Activated CD4-positive, alpha-beta T cell treated with anti-CD3 and anti-CD28 coated beads for 24 hours (primary cell): ENCODE data around the gene OR2W1.
A peak's percentile ranks its signal among the peaks of the same experiment; 100 is the strongest.

Source experiments
- DNase-seq, 2 donors: peaks; one replicate each; pipeline ENCODE4 v3.0.0-alpha.2; 2020; ENCODE audit warnings: low read depth in 2 of 2

Gene OR2W1, protein sequence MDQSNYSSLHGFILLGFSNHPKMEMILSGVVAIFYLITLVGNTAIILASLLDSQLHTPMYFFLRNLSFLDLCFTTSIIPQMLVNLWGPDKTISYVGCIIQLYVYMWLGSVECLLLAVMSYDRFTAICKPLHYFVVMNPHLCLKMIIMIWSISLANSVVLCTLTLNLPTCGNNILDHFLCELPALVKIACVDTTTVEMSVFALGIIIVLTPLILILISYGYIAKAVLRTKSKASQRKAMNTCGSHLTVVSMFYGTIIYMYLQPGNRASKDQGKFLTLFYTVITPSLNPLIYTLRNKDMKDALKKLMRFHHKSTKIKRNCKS

DNA sequence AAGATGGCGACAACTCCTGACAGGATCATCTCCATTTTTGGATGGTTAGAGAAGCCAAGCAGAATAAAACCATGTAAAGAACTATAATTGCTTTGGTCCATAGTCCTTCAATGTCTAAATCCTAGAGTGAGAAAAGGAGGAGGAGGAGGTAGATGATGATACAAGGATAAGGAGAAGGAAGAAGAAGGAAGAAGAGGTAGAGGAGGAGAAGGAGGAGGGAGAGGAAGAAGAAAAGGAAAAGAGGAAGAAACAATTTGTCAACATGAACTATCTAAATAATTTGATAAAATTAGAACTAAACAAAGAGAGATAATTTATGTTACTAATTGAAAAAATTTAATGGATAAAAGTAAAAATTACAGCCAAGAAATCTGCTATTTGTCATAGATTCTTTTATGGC, at the start of gene OR2W1:
Gene OR2W1 (minus strand): TSS at position 101 of the 400 bp plus-strand sequence. CDS start 0 bp downstream, at position 101.
- no peak for DNase-seq

- no peak for DNase-seq
These were observed 48.0 kb upstream of the OR2W1 start for GRCh38 chr6:29092957-29093356.

DNA sequence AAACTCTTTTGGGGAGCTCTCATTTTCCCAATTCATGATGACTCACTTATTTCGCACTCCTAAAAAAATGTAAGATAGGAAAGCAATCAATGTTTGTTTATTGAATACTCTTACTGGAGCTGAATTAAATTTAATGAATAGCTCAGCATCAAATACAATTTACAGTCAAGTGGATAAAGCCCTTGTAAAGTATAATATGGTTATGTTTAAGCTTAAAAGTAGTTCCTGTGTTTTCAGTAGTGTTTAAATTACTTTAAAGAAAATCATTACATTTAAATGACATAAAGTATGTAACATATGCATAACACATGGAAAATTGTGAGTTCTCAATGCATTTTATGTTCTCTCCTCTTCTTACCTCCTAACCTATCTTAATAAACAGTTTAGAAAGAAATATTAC, 42.2 kb upstream of the OR2W1 start, which contains the start of gene OR2B3:
Gene OR2B3 (minus strand): TSS at position 101 of the 400 bp plus-strand sequence. CDS start 65 bp downstream, at position 36.
- no peak for DNase-seq

- DNase-seq, result no peak
These were observed 37.5 kb upstream of the OR2W1 start for GRCh38 chr6:29082457-29082856.

GRCh38 chr6:29081312-29081711, 36.3 kb upstream of the OR2W1 start:
- DNase-seq, result no peak

GRCh38 chr6:29079203-29079602, 34.2 kb upstream of the OR2W1 start:
- DNase-seq, result no peak

DNA sequence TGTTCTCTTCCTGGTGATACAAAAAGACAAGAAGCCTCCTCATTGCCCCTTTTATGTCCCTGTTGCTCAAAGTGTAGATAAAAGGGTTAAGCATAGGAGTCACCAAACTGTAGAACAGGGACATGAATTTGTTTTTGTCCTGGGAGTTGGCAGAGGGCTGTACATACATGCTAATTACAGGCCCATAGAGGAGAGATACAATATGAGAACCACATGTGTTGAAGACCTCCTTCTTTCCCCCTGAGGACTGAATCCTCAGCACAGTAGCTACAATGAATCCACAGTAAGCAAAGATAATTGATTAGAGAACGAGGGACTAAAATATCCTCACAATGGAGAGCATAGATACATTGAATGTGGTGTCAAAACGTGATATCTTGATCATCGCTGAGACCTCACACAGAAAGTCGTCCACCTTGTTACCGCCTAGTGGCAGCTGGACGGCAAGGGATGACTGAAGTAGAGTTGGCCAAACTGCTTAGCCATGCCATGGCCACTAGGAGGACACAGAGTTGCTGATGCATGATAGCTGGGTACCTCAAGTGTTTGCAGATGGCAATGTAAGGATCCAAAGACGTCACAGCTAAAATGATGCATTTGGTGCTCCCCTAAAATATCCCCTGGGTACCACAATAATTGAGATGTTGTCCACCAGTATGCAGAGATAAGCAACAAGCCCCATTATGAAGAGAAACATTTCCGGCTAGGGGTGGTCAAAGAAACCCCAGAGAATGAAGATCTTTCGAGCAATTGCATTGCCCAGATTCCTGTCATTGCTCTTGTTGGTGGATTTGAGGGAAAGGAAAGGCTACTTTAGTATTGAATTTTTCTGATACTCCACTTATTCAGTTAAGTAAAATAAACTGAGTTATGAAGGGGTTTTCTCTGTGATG, 27.1 kb upstream of the OR2W1 start:
- no peak for DNase-seq

DNA sequence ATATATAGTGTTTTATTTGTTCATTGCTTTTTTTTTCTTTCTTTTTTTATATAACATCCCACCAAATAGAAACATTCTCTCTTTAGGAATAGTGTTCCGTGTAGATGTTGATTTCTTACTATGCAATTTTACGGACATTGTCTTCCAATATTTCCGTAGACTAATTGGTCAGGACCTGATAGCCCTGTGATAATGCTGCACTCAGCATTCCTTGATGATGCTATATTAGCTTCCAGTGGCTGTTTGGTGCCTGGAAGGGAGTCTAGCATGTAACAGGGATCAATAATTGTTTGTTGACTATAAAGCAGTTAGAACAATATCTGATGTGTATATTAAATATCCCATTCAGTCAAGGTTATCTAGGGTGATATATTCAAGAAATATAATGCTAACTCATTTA, 6.7 kb upstream of the OR2W1 start:
- no peak for DNase-seq

GRCh38 chr6:29035951-29036350, 9.0 kb downstream of the OR2W1 start:
- no peak for DNase-seq

DNA sequence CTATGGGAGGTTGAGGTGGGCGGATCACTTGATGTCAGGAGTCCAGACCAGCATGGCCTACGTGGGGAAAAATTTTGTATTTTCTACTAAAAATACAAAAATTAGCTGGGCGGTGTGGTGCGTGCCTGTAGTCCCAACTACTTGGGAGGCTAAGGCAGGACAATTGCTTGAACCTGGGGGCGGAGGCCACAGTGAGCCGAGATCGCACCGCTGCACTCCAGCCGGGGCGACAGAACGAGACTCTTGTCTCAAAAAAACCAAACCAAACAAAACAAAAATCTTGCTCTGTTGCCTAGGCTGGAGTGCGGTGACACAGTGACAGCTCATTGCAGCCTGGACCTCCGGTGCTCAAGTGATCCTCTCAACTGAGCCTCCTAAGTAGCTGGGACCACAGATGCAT, 16.2 kb downstream of the OR2W1 start:
- no peak for DNase-seq

DNA sequence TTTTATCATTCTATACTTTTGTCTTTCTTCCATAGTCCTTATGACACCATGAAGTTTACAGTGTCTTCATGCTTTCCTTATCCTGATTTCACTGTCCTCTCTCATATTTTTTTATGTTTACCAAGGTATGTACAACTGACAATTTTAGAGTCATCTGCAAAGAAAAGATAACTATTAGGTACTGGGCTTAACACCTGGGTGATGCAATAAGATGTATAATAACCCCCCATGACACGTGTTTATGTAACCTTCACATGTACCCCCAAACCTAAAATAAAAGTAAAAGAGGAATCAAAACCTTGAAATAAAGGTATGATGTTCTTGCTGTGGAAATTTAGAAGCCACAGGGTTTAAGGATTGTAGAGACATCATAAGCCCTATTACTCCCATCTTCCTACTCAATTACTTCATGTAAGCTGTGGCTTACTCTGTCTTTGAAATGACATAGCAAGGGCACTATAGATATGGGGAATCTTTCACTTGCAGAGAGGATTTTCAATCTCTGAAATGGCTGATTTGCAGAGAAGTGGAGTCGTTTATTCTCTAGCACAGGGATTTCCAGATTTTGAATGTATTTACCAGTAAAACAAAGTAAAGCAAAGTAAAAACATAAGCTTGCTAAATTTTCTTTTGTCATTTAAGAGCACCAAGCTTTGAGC, 18.9 kb downstream of the OR2W1 start:
- no peak for DNase-seq

DNA sequence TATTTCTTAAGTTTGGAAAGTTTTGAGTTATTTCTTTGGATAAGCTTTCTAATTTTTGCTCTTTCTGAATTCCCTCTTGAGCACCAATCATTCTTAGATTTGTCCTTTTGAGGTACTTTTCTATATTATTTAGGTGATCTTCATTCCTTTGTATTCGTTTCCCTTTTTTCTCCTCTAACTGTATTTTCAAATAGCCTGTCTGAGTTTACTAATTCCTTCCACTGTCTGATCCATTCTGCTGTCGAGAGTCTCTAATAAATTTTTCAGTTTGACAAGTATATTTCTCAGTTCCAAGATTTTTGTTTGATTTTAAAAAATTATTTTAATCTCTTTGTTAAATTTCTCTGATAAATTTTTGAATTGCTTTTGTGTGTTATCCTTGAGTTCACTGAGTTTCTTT, 23.5 kb downstream of the OR2W1 start:
- no peak for DNase-seq

- DNase-seq, result no peak
These were observed 25.3 kb downstream of the OR2W1 start for GRCh38 chr6:29019629-29020028.

GRCh38 chr6:29017428-29017802, 27.6 kb downstream of the OR2W1 start:
- no peak for DNase-seq

DNA sequence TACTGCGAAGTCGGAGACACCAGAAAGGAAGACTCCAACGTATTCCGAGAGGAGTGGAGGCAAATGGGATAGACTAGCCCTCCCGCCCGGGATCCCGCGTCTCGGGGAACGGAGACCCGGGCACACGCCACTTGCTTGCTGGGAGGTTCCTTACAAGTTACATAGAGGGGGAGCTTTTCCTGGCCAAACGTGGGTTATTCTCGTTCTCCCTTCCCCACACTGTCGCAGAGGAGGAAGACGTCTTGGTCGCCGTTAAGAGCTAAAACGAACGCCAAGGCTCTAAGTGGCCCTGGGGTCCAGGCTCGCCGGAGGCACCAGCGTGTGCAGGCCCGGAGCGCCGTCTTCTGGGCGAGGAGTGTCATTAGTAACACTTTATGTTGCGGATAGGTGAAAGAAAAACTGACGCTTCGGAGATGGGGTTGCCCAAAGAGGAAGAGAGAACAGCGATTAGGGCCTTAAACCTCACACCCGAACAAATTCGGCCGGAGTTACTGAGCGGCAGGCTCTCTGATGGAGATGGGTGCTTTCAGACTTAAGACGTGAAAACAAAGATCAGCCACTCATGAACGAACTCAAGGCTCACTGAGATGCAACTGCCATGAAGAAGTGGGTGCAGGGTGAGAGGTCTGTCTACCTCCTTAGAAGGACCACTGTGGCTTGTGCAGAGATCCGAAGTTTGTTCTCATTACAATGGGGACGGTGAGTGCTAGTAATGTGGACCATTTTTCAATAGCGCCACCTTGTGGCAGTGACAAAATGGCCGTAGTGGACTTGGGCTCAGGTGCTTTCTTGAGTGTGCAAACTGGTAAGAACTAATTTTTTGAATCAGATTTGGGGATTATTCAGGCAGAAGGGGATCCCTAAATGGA, 28.2 kb downstream of the OR2W1 start:
- DNase-seq, result peak; percentile 73 to 81

- no peak for DNase-seq
These were observed 30.0 kb downstream of the OR2W1 start for GRCh38 chr6:29014729-29015608.

DNA sequence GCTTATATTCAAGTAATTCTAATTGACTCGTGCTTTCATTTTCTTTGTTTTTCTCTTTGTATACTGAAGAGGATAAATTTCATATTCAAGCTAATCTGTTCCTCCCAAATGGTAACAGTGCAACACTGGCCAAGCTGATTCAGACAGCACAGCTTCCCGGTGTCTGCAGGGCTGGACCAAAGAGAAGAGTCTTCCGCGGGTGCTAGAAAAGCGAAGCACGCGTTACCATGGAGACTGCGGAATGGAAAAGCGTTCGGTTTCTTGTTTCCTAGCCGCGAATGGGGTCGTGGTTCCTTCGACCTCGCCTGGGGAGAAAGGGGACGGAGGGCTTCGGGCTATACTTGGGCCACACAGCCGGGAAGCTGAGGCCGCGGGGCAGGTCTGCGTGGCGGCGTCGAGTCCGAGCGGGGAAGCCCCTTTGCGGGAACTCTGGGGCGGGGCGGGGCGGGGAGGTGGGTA, 33.7 kb downstream of the OR2W1 start:
- peak; percentile 24 to 38 for DNase-seq

GRCh38 chr6:29009358-29009757, 35.6 kb downstream of the OR2W1 start:
- no peak for DNase-seq

DNA sequence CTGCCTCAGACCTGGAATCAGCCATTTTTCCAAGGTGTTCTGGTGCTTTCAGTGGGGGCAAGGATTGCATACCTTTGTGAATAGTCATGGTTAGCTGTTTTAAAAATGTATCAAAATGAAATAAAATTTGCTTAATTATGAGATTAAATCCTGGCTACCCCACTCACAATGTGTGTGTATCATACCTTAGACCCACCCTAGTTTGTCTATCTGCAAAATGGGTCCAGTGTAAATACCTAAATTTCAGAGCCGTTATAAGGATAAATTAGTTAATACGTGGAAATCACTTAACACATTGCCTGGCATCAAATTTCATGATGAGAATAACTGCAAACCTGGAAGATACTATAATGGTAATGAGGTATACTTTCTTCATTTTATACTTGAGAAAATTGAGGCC, 36.9 kb downstream of the OR2W1 start:
- DNase-seq, result no peak

DNA sequence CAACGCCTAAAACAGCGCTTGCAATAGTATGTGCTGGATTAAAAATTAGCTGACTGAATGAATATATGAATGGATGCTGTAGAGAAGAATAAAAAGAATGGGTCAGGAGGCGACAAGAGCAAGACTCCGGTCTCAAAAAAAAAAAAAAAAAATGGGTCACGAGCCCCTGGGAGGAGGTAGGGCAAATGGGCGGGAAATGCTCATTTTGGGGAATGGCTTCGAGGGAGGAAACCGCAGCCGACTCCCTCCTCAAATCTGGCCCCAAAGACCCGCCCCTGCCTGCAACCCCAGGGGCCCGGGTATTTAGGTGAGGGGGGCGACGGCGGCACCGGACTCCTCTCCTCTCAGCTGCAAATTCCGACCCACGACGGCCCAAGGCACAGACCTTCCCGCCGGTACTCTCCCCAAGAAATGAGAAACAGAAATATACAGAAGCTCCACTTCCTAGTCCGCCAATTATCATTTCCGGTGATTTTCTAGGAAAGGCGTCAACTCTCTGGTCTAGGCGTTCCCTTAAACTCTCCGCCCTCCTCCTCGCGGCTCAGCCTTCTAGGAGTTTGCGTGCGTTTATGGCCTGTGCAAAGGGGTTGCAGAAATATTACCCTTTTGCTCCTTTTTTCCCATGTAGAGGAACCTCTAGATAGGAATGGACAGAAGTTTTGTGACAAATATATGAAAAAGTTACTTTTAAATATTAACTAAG, 39.6 kb downstream of the OR2W1 start, which contains the start of gene ZNF311:
Gene ZNF311 (minus strand): TSS at position 133 of the 703 bp plus-strand sequence. CDS start 1,361 bp downstream, outside the sequence.
- no peak for DNase-seq
